Upper lobe of right lung (tissue), 1 donor: Measurements from ENCODE around the gene PAK5. TPM values are rescaled to one million over a fixed set of nuclear protein-coding genes. Genes with fewer than 3 reads are reported as not detected.

ENCODE experiments used
- ATAC-seq: fragments of 200-7000 bp; cut with Tn5 transposase; one replicate; pipeline ENCODE4 v1.9.1; 2020; ENCODE audit warnings: mild to moderate bottlenecking, moderate library complexity
- DNase-seq: peaks from one replicate; pipeline ENCODE4 v3.0.0-alpha.2; 2020
- H3K27ac ChIP-seq: fragments of 200-600 bp; one replicate; pipeline ENCODE4 v1.8.0; 2022
- H3K27me3 ChIP-seq: fragments of 200-600 bp; one replicate; pipeline ENCODE4 v1.8.0; 2022; ENCODE audit warnings: mild to moderate bottlenecking
- H3K36me3 ChIP-seq: fragments of 200-600 bp; one replicate; pipeline ENCODE4 v1.8.0; 2022
- H3K4me1 ChIP-seq: fragments of 200-600 bp; one replicate; pipeline ENCODE4 v1.8.0; 2022
- H3K4me3 ChIP-seq: fragments of 200-600 bp; one replicate; pipeline ENCODE4 v1.8.0; 2022; ENCODE audit warnings: mild to moderate bottlenecking
- H3K9me3 ChIP-seq: fragments of 200-600 bp; one replicate; pipeline ENCODE4 v1.8.0; 2022
- CTCF ChIP-seq: fragments of 200-600 bp; IDR thresholded peaks from one replicate; pipeline ENCODE4 v1.8.0; 2022; ENCODE audit warnings: antibody characterized with exemption
- intact Hi-C: fragments of 100-400 bp; cut with DNase I; formaldehyde crosslinking; loops from one replicate; pipeline ENCODE4 v1.11.0; 2022
- total RNA-seq: library from RNA; stranded (reverse); fragmentation: NEBNext Ultra II Directional; extraction: Animal tissue kit (Norgen Biotek cat#: 25700); gene quantifications from one replicate; pipeline ENCODE4 v1.2.1, GENCODE V29; 2021
- donor health status: DM: no; HTN: yes; CAD: no; lungs with severe emphysema.

The PAK5 gene
- total RNA-seq, 1 donor from 2014 or later, result 0.35 TPM

- Histone ChIP-seq H3K9me3 (no peaks in the 10 kb centered on the region), H3K27ac (no peak overlapping the region), H3K27me3 (no peaks in the 10 kb centered on the region), H3K36me3 (no peaks in the 10 kb centered on the region), H3K4me3 (no peak overlapping the region), H3K4me1 (no peaks in the 10 kb centered on the region)
- no peak for TF ChIP-seq CTCF
- ATAC-seq (no peak), DNase-seq (no peak)
- intact Hi-C loops, result no loop called here
These were observed 265.3 kb downstream of the PAK5 start for GRCh38 chr20:9573335-9574151.

- ATAC-seq, result no peak
- intact Hi-C loops, result no loop called here
- no peak for TF ChIP-seq CTCF
- Histone ChIP-seq H3K27me3 (no peaks in the 10 kb centered on the region), H3K4me1 (no peaks in the 10 kb centered on the region), H3K36me3 (no peaks in the 10 kb centered on the region), H3K4me3 (no peak overlapping the region), H3K9me3 (no peaks in the 10 kb centered on the region), H3K27ac (no peak overlapping the region)
- no peak for DNase-seq
These were observed 266.2 kb downstream of the PAK5 start for GRCh38 chr20:9572670-9573069.

- no peak for TF ChIP-seq CTCF
- intact Hi-C loops, result no loop called here
These were observed 267.1 kb downstream of the PAK5 start for GRCh38 chr20:9571783-9572182.

DNA sequence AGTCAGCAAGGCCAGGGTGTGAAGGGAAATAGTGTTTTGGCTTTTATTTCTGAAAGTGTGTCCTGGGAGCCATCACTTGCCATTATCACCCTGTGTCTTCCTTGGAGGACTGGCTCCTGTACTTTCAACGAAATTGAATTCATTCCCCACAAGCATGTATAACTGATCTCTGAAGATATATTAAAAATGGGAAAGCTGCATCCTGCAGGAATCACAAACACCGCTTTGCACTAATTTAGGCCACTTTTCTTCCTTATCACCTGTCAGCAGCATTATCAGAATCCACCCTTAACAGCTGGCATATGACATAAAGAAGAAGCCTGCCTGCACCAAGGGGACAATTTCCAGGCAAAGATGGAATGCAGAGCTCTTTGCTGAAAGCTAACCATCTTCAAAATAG, 268.3 kb downstream of the PAK5 start:
- H3K4me3 ChIP-seq, result no peak overlapping the region
- H3K27ac ChIP-seq, result no peak overlapping the region
- no peaks in the 10 kb centered on the region for H3K4me1 ChIP-seq
- no peaks in the 10 kb centered on the region for H3K9me3 ChIP-seq
- TF ChIP-seq CTCF, result no peak
- ATAC-seq (no peak), DNase-seq (no peak)
- no peaks in the 10 kb centered on the region for H3K36me3 ChIP-seq
- H3K27me3 ChIP-seq, result no peaks in the 10 kb centered on the region
- intact Hi-C loops, result no loop called here

More at GRCh38 chr20:9571783-9572182, 267.1 kb downstream of the PAK5 start:
- Histone ChIP-seq H3K27me3 (no peaks in the 10 kb centered on the region), H3K4me1 (no peaks in the 10 kb centered on the region), H3K27ac (no peak overlapping the region), H3K9me3 (no peaks in the 10 kb centered on the region), H3K4me3 (no peak overlapping the region), H3K36me3 (no peaks in the 10 kb centered on the region)
- ATAC-seq, result no peak
- no peak for DNase-seq

- intact Hi-C loops, result no loop called here
- Histone ChIP-seq H3K27me3 (no peaks in the 10 kb centered on the region), H3K27ac (no peak overlapping the region), H3K36me3 (no peaks in the 10 kb centered on the region), H3K4me1 (no peaks in the 10 kb centered on the region), H3K4me3 (no peak overlapping the region), H3K9me3 (no peaks in the 10 kb centered on the region)
- no peak for TF ChIP-seq CTCF
- ATAC-seq, result no peak
- DNase-seq, result no peak
These were observed 271.9 kb downstream of the PAK5 start for GRCh38 chr20:9566977-9567376.
